HepG2 (cell line): Measurements from ENCODE around the gene SOBP.

Experiments used
- EZH2 ChIP-seq: conservative IDR thresholded peaks from 2 replicates; pipeline ENCODE4 v1.6.1; 2012; ENCODE audit warnings: mild to moderate bottlenecking, low read depth, low read length, moderate library complexity
- FOXM1 ChIP-seq: sonication (generic); formaldehyde crosslinking; IDR thresholded peaks from 2 replicates; pipeline ENCODE4 v1.5.0; 2020; ENCODE audit warnings: missing genetic modification reagents
- PRDM15 ChIP-seq: sonication (generic); formaldehyde crosslinking; IDR thresholded peaks from 2 replicates; pipeline ENCODE4 v1.4.0; 2020; ENCODE audit warnings: missing genetic modification reagents
- RFXAP ChIP-seq: sonication (generic); formaldehyde crosslinking; IDR thresholded peaks from 2 replicates; pipeline ENCODE4 v1.4.0; 2020; ENCODE audit warnings: missing genetic modification reagents, borderline replicate concordance
- SETDB1 ChIP-seq: sonication (generic); formaldehyde crosslinking; IDR thresholded peaks from 2 replicates; pipeline ENCODE4 v1.5.1; 2020; ENCODE audit warnings: missing genetic modification reagents, mild to moderate bottlenecking, borderline replicate concordance
- SMC3 ChIP-seq: IDR thresholded peaks from 2 replicates; pipeline ENCODE4 v1.6.1; 2011; ENCODE audit warnings: low read length, improper control_type of control experiment
- TBL1XR1 ChIP-seq: fragments of 150-350 bp; IDR thresholded peaks from 2 replicates; pipeline ENCODE4 v1.6.1; 2014; ENCODE audit warnings: borderline replicate concordance, low read length; ENCODE audit not compliant: partially characterized antibody
- ZBTB49 ChIP-seq: sonication (generic); formaldehyde crosslinking; IDR thresholded peaks from 2 replicates; pipeline ENCODE4 v1.4.0; 2020; ENCODE audit warnings: missing genetic modification reagents, borderline replicate concordance
- ZNF121 ChIP-seq: sonication (generic); formaldehyde crosslinking; IDR thresholded peaks from 2 replicates; pipeline ENCODE4 v1.5.0; 2020; ENCODE audit warnings: mild to moderate bottlenecking, missing genetic modification reagents
- ZNF354B ChIP-seq: sonication (generic); formaldehyde crosslinking; IDR thresholded peaks from 2 replicates; pipeline ENCODE4 v1.8.0; 2022; ENCODE audit warnings: mild to moderate bottlenecking, missing genetic modification reagents
- ZNF768 ChIP-seq: sonication (generic); formaldehyde crosslinking; IDR thresholded peaks from 2 replicates; pipeline ENCODE4 v1.4.0; 2020; ENCODE audit warnings: missing genetic modification reagents
- TF ChIP-seq, protein P1 (sequence below): sonication (generic); formaldehyde crosslinking; IDR thresholded peaks from 2 replicates; pipeline ENCODE4 v1.4.0; 2020; ENCODE audit warnings: low read depth, mild to moderate bottlenecking, missing genetic modification reagents

- no peak for TF ChIP-seq SETDB1 (CRISPR knock-in tag)
- TF ChIP-seq ZNF768 (CRISPR knock-in tag): no peak
- no peak for TF ChIP-seq SMC3
- TF ChIP-seq PRDM15 (CRISPR knock-in tag): no peak
- TF ChIP-seq, protein P1, sequence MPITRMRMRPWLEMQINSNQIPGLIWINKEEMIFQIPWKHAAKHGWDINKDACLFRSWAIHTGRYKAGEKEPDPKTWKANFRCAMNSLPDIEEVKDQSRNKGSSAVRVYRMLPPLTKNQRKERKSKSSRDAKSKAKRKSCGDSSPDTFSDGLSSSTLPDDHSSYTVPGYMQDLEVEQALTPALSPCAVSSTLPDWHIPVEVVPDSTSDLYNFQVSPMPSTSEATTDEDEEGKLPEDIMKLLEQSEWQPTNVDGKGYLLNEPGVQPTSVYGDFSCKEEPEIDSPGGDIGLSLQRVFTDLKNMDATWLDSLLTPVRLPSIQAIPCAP (CRISPR knock-in tag): no peak
- TF ChIP-seq ZBTB49 (CRISPR knock-in tag): no peak
- TF ChIP-seq EZH2: no peak
- no peak for TF ChIP-seq FOXM1
- no peak for TF ChIP-seq ZNF121 (CRISPR knock-in tag)
- no peak for TF ChIP-seq ZNF354B (CRISPR knock-in tag)
- no peak for TF ChIP-seq RFXAP
- no peak for TF ChIP-seq TBL1XR1
Measured at GRCh38 chr6:107488174-107488874, 1.6 kb upstream of the SOBP start.
